Measurements from ENCODE around the gene CASS4. TPM values are rescaled to one million over a fixed set of nuclear protein-coding genes. Genes with fewer than 3 reads are reported as not detected.

Gene CASS4
- total RNA-seq, 1 donor from 2014 or later = 0.10 TPM

GRCh38 chr20:56412473-56412790 lies 372 bp downstream of the CASS4 start:
- H3K4me1 Mint-ChIP-seq (ENCODE audit: low read depth) = peaks cover 15% of the 10 kb centered on the region
- H3K9me3 Mint-ChIP-seq (ENCODE audit: low read depth) = no peaks in the 10 kb centered on the region
- no peak for DNase-seq (ENCODE audit: low spot score)
- peaks cover 18% of the 10 kb centered on the region for H3K36me3 Mint-ChIP-seq (ENCODE audit: low read depth)
- no peaks in the 10 kb centered on the region for H3K27me3 Mint-ChIP-seq (ENCODE audit: low read depth)
- TF ChIP-seq CTCF (IDR thresholded peaks at IDR 0.05) = no peak
- H3K27ac Mint-ChIP-seq (ENCODE audit: unreplicated experiment) = no peak overlapping the region
- no peak overlapping the region for H3K4me3 Mint-ChIP-seq (ENCODE audit: unreplicated experiment)

GRCh38 chr20:56412949-56413348 lies 889 bp downstream of the CASS4 start:
- Mint-ChIP-seq H3K4me3 (ENCODE audit: unreplicated experiment) (no peak overlapping the region), H3K27ac (ENCODE audit: unreplicated experiment) (no peak overlapping the region), H3K27me3 (ENCODE audit: low read depth) (no peaks in the 10 kb centered on the region), H3K9me3 (ENCODE audit: low read depth) (no peaks in the 10 kb centered on the region), H3K36me3 (ENCODE audit: low read depth) (peaks cover 16% of the 10 kb centered on the region), H3K4me1 (ENCODE audit: low read depth) (peaks cover 15% of the 10 kb centered on the region)
- TF ChIP-seq CTCF (IDR thresholded peaks at IDR 0.05) = no peak
- no peak for DNase-seq (ENCODE audit: low spot score)

- Mint-ChIP-seq H3K9me3 (ENCODE audit: low read depth) (no peaks in the 10 kb centered on the region), H3K27me3 (ENCODE audit: low read depth) (no peaks in the 10 kb centered on the region), H3K4me1 (ENCODE audit: low read depth) (peaks cover 20% of the 10 kb centered on the region), H3K36me3 (ENCODE audit: low read depth) (peaks cover 16% of the 10 kb centered on the region), H3K4me3 (ENCODE audit: unreplicated experiment) (no peak overlapping the region), H3K27ac (ENCODE audit: unreplicated experiment) (no peak overlapping the region)
- TF ChIP-seq CTCF (IDR thresholded peaks at IDR 0.05) = no peak
- no peak for DNase-seq (ENCODE audit: low spot score)
These were observed 3.0 kb downstream of the CASS4 start for GRCh38 chr20:56414842-56415765.

- Mint-ChIP-seq H3K36me3 (ENCODE audit: low read depth) (peaks cover 14% of the 10 kb centered on the region), H3K9me3 (ENCODE audit: low read depth) (no peaks in the 10 kb centered on the region), H3K4me3 (ENCODE audit: unreplicated experiment) (no peak overlapping the region), H3K27me3 (ENCODE audit: low read depth) (no peaks in the 10 kb centered on the region), H3K27ac (ENCODE audit: unreplicated experiment) (no peak overlapping the region), H3K4me1 (ENCODE audit: low read depth) (peaks cover 16% of the 10 kb centered on the region)
- no peak for TF ChIP-seq CTCF (IDR thresholded peaks at IDR 0.05)
- DNase-seq (ENCODE audit: low spot score) = no peak
These were observed 5.3 kb downstream of the CASS4 start for GRCh38 chr20:56417402-56417801.

- Mint-ChIP-seq H3K4me3 (ENCODE audit: unreplicated experiment) (no peak overlapping the region), H3K36me3 (ENCODE audit: low read depth) (peaks cover 11% of the 10 kb centered on the region), H3K27me3 (ENCODE audit: low read depth) (no peaks in the 10 kb centered on the region), H3K9me3 (ENCODE audit: low read depth) (no peaks in the 10 kb centered on the region), H3K27ac (ENCODE audit: unreplicated experiment) (no peak overlapping the region), H3K4me1 (ENCODE audit: low read depth) (peaks cover 20% of the 10 kb centered on the region)
- DNase-seq (ENCODE audit: low spot score) = no peak
- TF ChIP-seq CTCF (IDR thresholded peaks at IDR 0.05) = no peak
These were observed 5.9 kb downstream of the CASS4 start for GRCh38 chr20:56417911-56418310.
